ENCODE measurements around the gene C19orf53. TPM values are rescaled to one million over a fixed set of nuclear protein-coding genes. Genes with fewer than 3 reads are reported as not detected.

Gene C19orf53
- polyA plus RNA-seq, 6 donors from 2014 or later, result 152 to 189 (median 170) TPM

DNA sequence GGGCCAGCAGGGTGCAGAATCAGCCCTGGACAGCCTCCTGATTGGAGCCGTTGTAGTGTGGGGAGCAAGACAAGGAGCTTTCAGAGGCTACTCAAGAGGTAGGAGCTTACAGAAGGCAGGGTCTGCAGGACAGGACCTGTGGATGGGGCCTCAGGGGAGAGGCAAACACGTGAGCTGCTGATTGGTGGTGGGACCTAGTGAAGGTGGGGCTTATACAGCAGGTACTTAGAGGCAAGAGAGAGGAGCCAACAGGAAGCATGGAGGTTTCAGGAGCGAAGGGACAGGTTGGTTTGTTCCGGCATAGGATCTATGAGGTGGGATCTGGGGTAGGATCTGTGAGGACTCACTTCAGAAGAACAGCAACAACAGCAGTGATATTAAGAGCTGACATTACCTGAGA, 53.4 kb downstream of the C19orf53 start:
- Mint-ChIP-seq H3K4me1 (peaks cover 0 to 8% (median 1%) of the 10 kb centered on the region in 3 donors), H3K4me3 (peak overlapping the region in 1 of 8 donors; percentile 4), H3K27ac (no peak overlapping the region), H3K36me3 (peaks cover 0 to 13% of the 10 kb centered on the region in 2 donors), H3K27me3 (no peaks in the 10 kb centered on the region), H3K9me3 (no peaks in the 10 kb centered on the region)
- DNase-seq (no peak), ATAC-seq (ENCODE audit: low read depth in 2 of 2) (no peak)

Other genes with a start within 250 kb of the C19orf53 start
- 10 to 100 TPM in 1 of 6 donors, 1 to 10 TPM in 5; 4.7 to 18.3 (median 8.2) TPM for gene MRI1, start 9.9 kb upstream of the C19orf53 start, polyA plus RNA-seq (ENCODE audit: low read depth in 6 of 6)
- 1 to 10 TPM in 1 of 6 donors, under 1 TPM in 4, not detected in 1; 0.65 to 2.2 (median 0.89) TPM for gene ZSWIM4, start 21.0 kb downstream of the C19orf53 start, polyA plus RNA-seq (ENCODE audit: low read depth in 6 of 6)
- not detected for gene NANOS3, start 102.7 kb downstream of the C19orf53 start, polyA plus RNA-seq (ENCODE audit: low read depth in 6 of 6)
- under 1 TPM in 2 of 6 donors, not detected in 4; 0.47 to 0.51 TPM for gene BRME1, start 131.7 kb downstream of the C19orf53 start, polyA plus RNA-seq (ENCODE audit: low read depth in 6 of 6)
- gene CC2D1A, start 131.7 kb downstream of the C19orf53 start, polyA plus RNA-seq (ENCODE audit: low read depth in 6 of 6), result 10 to 100 TPM in 2 of 6 donors, 1 to 10 TPM in 4; 2.9 to 13.9 (median 4.3) TPM
- gene PODNL1, start 164.0 kb downstream of the C19orf53 start, polyA plus RNA-seq (ENCODE audit: low read depth in 6 of 6), result not detected
- gene DCAF15, start 178.1 kb downstream of the C19orf53 start, polyA plus RNA-seq (ENCODE audit: low read depth in 6 of 6), result 1 to 10 TPM; 3.3 to 8.5 (median 5.4) TPM
- gene RFX1, start 231.9 kb downstream of the C19orf53 start, polyA plus RNA-seq (ENCODE audit: low read depth in 6 of 6), result 1 to 10 TPM in 3 of 6 donors, under 1 TPM in 3; 0.27 to 2.3 (median 1.1) TPM

All from naive B cell (primary cell).